CD4-positive, alpha-beta T cell treated with Interleukin-1 beta for 1 hour (primary cell): Measurements from ENCODE around the gene REC114.

Source experiments
- DNase-seq, 2 donors: peaks; one replicate each; pipeline ENCODE4 v3.0.0-alpha.2; 2020 to 2022

Gene REC114

DNA sequence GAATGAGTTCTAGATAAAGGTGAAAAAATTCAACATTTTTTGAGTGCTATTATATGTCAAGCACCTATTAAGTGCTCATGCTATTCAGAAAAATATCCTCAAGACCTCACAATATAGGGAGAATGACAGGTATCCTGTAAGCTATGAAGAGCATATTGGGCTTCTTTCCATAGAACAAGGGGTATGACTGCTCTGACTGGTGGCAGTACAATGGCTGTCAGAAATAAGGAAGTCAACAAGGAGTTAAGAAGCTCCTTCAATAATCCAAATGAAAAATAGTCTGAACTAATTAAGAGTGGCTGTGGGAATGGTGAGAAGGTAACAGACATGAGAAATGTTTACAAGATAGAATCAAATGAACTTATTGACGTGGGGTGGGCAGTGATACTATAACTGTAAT, 165.5 kb downstream of the REC114 start:
- DNase-seq: no peak

DNA sequence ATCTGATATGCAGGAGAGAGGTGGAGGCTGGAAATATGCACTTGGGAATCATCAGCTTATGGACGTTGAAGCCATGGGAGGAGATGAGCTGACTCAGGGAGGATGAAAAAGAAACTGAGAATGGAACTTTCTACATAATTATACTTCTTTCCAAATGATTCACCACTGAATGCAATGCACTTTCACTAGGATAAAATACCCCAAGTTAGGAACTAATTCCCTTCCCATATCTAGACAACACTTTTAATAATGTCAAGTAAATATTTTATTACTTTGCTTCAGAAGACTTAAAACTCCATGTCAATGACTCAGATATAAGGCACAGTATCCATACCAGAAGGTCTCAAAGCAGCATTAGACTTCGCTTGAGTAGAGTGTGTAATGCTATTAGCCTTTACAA, 166.0 kb downstream of the REC114 start:
- DNase-seq: no peak
